ENCODE data around the gene DNAJC18. TPM values are rescaled to one million over a fixed set of nuclear protein-coding genes. Genes with fewer than 3 reads are reported as not detected.
A peak's percentile ranks its signal among the peaks of the same experiment; 100 is the strongest.
"Not testable (repeated sequence)": the region's sequence is repeated elsewhere in the genome, so short reads cannot be mapped to it uniquely, and the experiment has no call there.

The DNAJC18 gene
- 1 to 10 TPM in 2 of 6 experiments, under 1 TPM in 4; 0.37 to 2.9 (median 0.75) TPM for total RNA-seq
- long read RNA-seq = 0 reads

GRCh38 chr5:139439013-139439903, at the start of gene DNAJC18:
Gene DNAJC18 (minus strand): TSS chr5:139439525. CDS start chr5:139439445, 80 bp downstream.
- DNase-seq (peak; percentile 88 to 93 (median 91)), ATAC-seq (peak; percentile 98 to 99 (median 98))
- intact Hi-C loops (cut with DNase I) = no loop called here
- H3K9me3 ChIP-seq = no peaks in the 10 kb centered on the region
- peaks cover 0 to 3% (median under 1%) of the 10 kb centered on the region in 4 donors for H3K4me1 ChIP-seq
- no peaks in the 10 kb centered on the region for H3K27me3 ChIP-seq
- H3K36me3 ChIP-seq = no peaks in the 10 kb centered on the region
- H3K27ac ChIP-seq = peak within 1 kb of the TSS; percentile 77 to 89 (median 78)
- WGBS (ENCODE audit: insufficient coverage, low coverage, low lambda C conversion rate, missing lambda C conversion rate) = 6% methylated on average over 13 of the region's 49 CpGs
- no peak for TF ChIP-seq POLR2A (IDR thresholded peaks at IDR 0.05)
- TF ChIP-seq, protein P1, sequence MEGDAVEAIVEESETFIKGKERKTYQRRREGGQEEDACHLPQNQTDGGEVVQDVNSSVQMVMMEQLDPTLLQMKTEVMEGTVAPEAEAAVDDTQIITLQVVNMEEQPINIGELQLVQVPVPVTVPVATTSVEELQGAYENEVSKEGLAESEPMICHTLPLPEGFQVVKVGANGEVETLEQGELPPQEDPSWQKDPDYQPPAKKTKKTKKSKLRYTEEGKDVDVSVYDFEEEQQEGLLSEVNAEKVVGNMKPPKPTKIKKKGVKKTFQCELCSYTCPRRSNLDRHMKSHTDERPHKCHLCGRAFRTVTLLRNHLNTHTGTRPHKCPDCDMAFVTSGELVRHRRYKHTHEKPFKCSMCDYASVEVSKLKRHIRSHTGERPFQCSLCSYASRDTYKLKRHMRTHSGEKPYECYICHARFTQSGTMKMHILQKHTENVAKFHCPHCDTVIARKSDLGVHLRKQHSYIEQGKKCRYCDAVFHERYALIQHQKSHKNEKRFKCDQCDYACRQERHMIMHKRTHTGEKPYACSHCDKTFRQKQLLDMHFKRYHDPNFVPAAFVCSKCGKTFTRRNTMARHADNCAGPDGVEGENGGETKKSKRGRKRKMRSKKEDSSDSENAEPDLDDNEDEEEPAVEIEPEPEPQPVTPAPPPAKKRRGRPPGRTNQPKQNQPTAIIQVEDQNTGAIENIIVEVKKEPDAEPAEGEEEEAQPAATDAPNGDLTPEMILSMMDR (IDR thresholded peaks at IDR 0.05) = no peak
- H3K4me3 ChIP-seq = peak within 1 kb of the TSS; percentile 66 to 94 (median 76)

GRCh38 chr5:139488260-139488659, 48.9 kb upstream of the DNAJC18 start:
- WGBS (ENCODE audit: insufficient coverage, low coverage, low lambda C conversion rate, missing lambda C conversion rate) = no CpG with 5 or more reads among the region's 3 CpGs
- peak; percentile 46 to 80 (median 72) for ATAC-seq

GRCh38 chr5:139486201-139486600, 46.9 kb upstream of the DNAJC18 start:
- H3K4me3 ChIP-seq = no peak overlapping the region
- TF ChIP-seq, protein P1 (IDR thresholded peaks at IDR 0.05) = no peak
- TF ChIP-seq POLR2A (IDR thresholded peaks at IDR 0.05) = no peak
- intact Hi-C loops (cut with DNase I) = no loop called here
- ATAC-seq (no peak), DNase-seq (no peak)
- no peaks in the 10 kb centered on the region for H3K36me3 ChIP-seq
- H3K4me1 ChIP-seq = no peaks in the 10 kb centered on the region
- WGBS (ENCODE audit: insufficient coverage, low coverage, low lambda C conversion rate, missing lambda C conversion rate) = 82% methylated on average over 4 of the region's 7 CpGs
- no peak overlapping the region for H3K27ac ChIP-seq
- H3K9me3 ChIP-seq = no peaks in the 10 kb centered on the region
- H3K27me3 ChIP-seq = no peaks in the 10 kb centered on the region

More at GRCh38 chr5:139488260-139488659, 48.9 kb upstream of the DNAJC18 start:
- no peaks in the 10 kb centered on the region for H3K36me3 ChIP-seq
- H3K4me3 ChIP-seq = no peak overlapping the region
- peak in 1 of 3 donors; percentile 37 for DNase-seq
- H3K4me1 ChIP-seq = no peaks in the 10 kb centered on the region
- H3K27me3 ChIP-seq = no peaks in the 10 kb centered on the region
- H3K9me3 ChIP-seq = no peaks in the 10 kb centered on the region
- intact Hi-C loops (cut with DNase I) = no loop called here
- TF ChIP-seq POLR2A (IDR thresholded peaks at IDR 0.05) = no peak
- TF ChIP-seq, protein P1 (IDR thresholded peaks at IDR 0.05) = no peak
- no peak overlapping the region for H3K27ac ChIP-seq

- H3K4me3 ChIP-seq; H3K27me3 ChIP-seq; intact Hi-C loops (cut with DNase I); H3K4me1 ChIP-seq; H3K36me3 ChIP-seq; ATAC-seq; DNase-seq; H3K9me3 ChIP-seq: not testable (repeated sequence)
- 57% methylated on average over 4 of the region's 6 CpGs for WGBS (ENCODE audit: insufficient coverage, low coverage, low lambda C conversion rate, missing lambda C conversion rate)
- peak overlapping the region; percentile 56 to 85 (median 76) for H3K27ac ChIP-seq
Measured at GRCh38 chr5:139482890-139483208, 43.5 kb upstream of the DNAJC18 start.

All from right lobe of liver (tissue), 6 donors.